ENCODE measurements around the gene CDC42BPG. TPM values are rescaled to one million over a fixed set of nuclear protein-coding genes. Genes with fewer than 3 reads are reported as not detected.

CDC42BPG gene
- total and polyA plus RNA-seq, 2 of the 8 experiments (the other 6 are each of a cell fraction or from before 2014, with no cell fraction given): 3.7 to 10.6 TPM

DNA sequence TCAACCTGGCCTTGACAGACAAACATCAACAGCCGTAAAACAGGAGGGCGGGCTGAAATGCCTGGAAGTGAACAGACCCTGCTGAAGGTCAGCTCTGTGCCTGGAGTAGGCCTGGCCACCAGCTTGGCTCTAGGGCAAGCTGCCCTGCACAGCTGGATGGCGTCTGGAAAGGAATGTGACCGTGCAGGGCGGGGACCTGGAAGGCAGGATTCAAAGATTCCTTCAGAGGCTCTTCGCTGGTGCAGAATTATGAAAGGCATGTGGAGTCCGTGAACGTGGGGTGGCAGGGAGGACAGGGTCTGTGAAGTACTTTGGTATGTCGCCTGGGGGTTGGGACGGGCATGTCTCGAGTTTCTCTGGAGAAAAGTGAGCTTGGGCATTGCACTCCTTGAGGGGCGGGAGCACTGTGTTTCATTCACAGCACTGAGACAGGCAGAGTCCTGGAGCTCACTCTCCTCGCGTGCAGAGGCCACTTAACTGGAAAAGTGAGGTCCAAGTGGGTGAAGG is 32.4 kb upstream of the CDC42BPG start (continued):
- TF ChIP-seq TEAD4 (IDR thresholded peaks at IDR 0.05; ENCODE audit: low read depth, low read length) (no peak), JUN (IDR thresholded peaks at IDR 0.05; ENCODE audit: low read depth, low read length) (no peak), CTBP2 (IDR thresholded peaks at IDR 0.05; ENCODE audit: borderline replicate concordance, insufficient read depth, insufficient read length, low read length) (no peak)
